GM12873 (cell line): Measurements from ENCODE around the gene BICDL2.

ENCODE experiments used
- CTCF ChIP-seq: IDR thresholded peaks from 2 replicates; pipeline ENCODE4 v1.5.1; 2012; ENCODE audit warnings: low read depth, mild to moderate bottlenecking, moderate library complexity, low read length, control low read depth; ENCODE audit not compliant: insufficient read depth; ENCODE audit errors: missing control alignments

Gene BICDL2

GRCh38 chr16:3058139-3059030, 21.6 kb upstream of the BICDL2 start:
- peak; percentile 51 for TF ChIP-seq CTCF

GRCh38 chr16:3057181-3058138, 20.7 kb upstream of the BICDL2 start:
- TF ChIP-seq CTCF: no peak

GRCh38 chr16:3056336-3057180, 19.8 kb upstream of the BICDL2 start:
- no peak for TF ChIP-seq CTCF

- no peak for TF ChIP-seq CTCF
These were observed 18.4 kb upstream of the BICDL2 start for GRCh38 chr16:3054965-3055733.

- no peak for TF ChIP-seq CTCF
These were observed 14.8 kb upstream of the BICDL2 start for GRCh38 chr16:3051494-3051893.

GRCh38 chr16:3051009-3051408, 14.3 kb upstream of the BICDL2 start:
- TF ChIP-seq CTCF: no peak
